ENCODE results near the gene YIF1A.
"Not testable (repeated sequence)": the region's sequence is repeated elsewhere in the genome, so short reads cannot be mapped to it uniquely, and the experiment has no call there.

Gene YIF1A

DNA sequence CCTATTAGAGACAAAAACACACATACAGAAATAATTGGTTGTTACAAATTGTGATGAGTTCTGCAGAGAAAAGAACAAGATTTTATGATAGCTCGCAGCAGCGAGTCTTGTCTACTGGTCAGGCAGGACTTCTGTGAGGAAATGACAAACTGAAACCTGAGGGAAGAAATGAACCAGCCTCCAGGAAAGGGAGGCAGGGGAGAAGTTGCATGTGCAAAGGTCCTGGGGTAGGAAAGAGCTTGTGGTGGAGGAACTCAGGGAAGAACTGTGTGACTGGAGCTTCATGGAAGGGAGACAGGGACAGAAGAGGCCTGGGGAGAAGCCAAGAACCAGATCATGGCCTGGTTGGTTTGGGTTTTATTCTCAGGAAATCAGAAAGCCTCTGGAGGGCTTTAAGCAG is 29.7 kb downstream of the YIF1A start:
- Histone ChIP-seq H3K4me1 (ENCODE audit: insufficient read depth, low read length) (peaks cover 30% of the 10 kb centered on the region), H3K27me3 (ENCODE audit: insufficient read depth, low read length, poor library complexity) (no peaks in the 10 kb centered on the region), H4K20me1 (ENCODE audit: insufficient read depth, low read length) (peaks cover 32% of the 10 kb centered on the region), H3K79me2 (ENCODE audit: insufficient read depth, low read length) (peaks cover 24% of the 10 kb centered on the region), H3K9me3 (ENCODE audit: insufficient read depth, low read length, severe bottlenecking) (no peaks in the 10 kb centered on the region), H3K4me3 (ENCODE audit: low read depth in 1 of 2, low read length in 2 of 2) (peak overlapping the region in 1 of 2 experiments; percentile 94; a peak in 1 of 4 replicates), H3K27ac (ENCODE audit: low read length) (no peak overlapping the region; the same call in 1 of the 2 replicates), H3K36me3 (ENCODE audit: insufficient read depth, low read length) (peaks cover 57% of the 10 kb centered on the region), H3K4me2 (ENCODE audit: insufficient read depth, low read length) (peak overlapping the region; percentile 85), H2AFZ (ENCODE audit: low read depth, low read length) (no peak overlapping the region), H3K9ac (ENCODE audit: low read depth, low read length) (peak overlapping the region; percentile 91)
- TF ChIP-seq, protein P1, sequence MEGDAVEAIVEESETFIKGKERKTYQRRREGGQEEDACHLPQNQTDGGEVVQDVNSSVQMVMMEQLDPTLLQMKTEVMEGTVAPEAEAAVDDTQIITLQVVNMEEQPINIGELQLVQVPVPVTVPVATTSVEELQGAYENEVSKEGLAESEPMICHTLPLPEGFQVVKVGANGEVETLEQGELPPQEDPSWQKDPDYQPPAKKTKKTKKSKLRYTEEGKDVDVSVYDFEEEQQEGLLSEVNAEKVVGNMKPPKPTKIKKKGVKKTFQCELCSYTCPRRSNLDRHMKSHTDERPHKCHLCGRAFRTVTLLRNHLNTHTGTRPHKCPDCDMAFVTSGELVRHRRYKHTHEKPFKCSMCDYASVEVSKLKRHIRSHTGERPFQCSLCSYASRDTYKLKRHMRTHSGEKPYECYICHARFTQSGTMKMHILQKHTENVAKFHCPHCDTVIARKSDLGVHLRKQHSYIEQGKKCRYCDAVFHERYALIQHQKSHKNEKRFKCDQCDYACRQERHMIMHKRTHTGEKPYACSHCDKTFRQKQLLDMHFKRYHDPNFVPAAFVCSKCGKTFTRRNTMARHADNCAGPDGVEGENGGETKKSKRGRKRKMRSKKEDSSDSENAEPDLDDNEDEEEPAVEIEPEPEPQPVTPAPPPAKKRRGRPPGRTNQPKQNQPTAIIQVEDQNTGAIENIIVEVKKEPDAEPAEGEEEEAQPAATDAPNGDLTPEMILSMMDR (IDR thresholded peaks at IDR 0.05; ENCODE audit: borderline replicate concordance, extremely low read depth, low read length, poor library complexity, severe bottlenecking), result no peak
- no peak for TF ChIP-seq EZH2 (IDR thresholded peaks at IDR 0.05; ENCODE audit: borderline replicate concordance, low read depth, low read length, severe bottlenecking)
- no peak for DNase-seq
- ATAC-seq (ENCODE audit: insufficient read depth, low read depth), result no peak

DNA sequence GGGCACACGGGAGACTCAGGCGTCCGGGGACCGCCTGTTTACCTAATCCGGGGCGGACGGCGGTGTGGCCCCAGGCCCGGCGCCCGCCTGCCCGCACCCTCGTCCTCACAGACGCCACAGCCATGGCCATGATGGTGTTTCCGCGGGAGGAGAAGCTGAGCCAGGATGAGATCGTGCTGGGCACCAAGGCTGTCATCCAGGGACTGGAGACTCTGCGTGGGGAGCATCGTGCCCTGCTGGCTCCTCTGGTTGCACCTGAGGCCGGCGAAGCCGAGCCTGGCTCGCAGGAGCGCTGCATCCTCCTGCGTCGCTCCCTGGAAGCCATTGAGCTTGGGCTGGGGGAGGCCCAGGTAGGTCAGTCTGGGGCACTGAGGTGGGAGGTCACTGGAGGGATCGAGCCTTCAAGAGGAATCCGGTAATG is 30.5 kb downstream of the YIF1A start:
- peak; percentile 0; the same call in 1 of the 3 replicates for ATAC-seq (ENCODE audit: insufficient read depth, low read depth)
- no peak overlapping the region for H2AFZ ChIP-seq (ENCODE audit: low read depth, low read length)
- peaks cover 32% of the 10 kb centered on the region for H4K20me1 ChIP-seq (ENCODE audit: insufficient read depth, low read length)
- H3K9ac ChIP-seq (ENCODE audit: low read depth, low read length), result peak overlapping the region; percentile 91
- H3K27me3 ChIP-seq (ENCODE audit: insufficient read depth, low read length, poor library complexity), result no peaks in the 10 kb centered on the region
- H3K9me3 ChIP-seq (ENCODE audit: insufficient read depth, low read length, severe bottlenecking), result no peaks in the 10 kb centered on the region
- H3K36me3 ChIP-seq (ENCODE audit: insufficient read depth, low read length), result peaks cover 49% of the 10 kb centered on the region
- peak overlapping the region; percentile 85 for H3K4me2 ChIP-seq (ENCODE audit: insufficient read depth, low read length)
- peaks cover 30% of the 10 kb centered on the region for H3K4me1 ChIP-seq (ENCODE audit: insufficient read depth, low read length)
- TF ChIP-seq, protein P1 (IDR thresholded peaks at IDR 0.05; ENCODE audit: borderline replicate concordance, extremely low read depth, low read length, poor library complexity, severe bottlenecking), result no peak
- no peak for TF ChIP-seq EZH2 (IDR thresholded peaks at IDR 0.05; ENCODE audit: borderline replicate concordance, low read depth, low read length, severe bottlenecking)
- DNase-seq, result no peak
- H3K79me2 ChIP-seq (ENCODE audit: insufficient read depth, low read length), result peaks cover 24% of the 10 kb centered on the region
- H3K4me3 ChIP-seq (ENCODE audit: low read depth in 1 of 2, low read length in 2 of 2), result peak overlapping the region; percentile 87 to 94; a peak in 3 of 4 replicates
- H3K27ac ChIP-seq (ENCODE audit: low read length), result peak overlapping the region; percentile 81

DNA sequence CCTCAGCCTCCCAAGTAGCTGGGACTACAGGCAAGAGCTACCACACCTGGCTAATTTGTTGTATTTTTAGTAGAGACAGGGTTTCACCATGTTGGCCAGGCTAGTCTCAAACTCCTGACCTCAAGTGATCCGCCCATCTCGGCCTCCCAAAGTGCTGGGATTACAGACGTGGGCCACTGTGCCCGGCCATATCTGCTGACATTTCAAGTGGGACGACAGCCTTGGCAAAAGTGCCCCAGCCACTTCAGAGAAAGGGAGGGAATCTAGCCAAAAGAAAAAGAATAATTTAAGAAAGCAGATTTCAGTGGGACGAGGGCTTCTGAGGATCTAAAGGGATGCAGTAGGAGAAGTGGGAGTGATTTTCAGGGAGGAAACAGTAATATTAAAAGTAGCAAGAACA is 35.9 kb downstream of the YIF1A start:
- H3K4me1 ChIP-seq (ENCODE audit: insufficient read depth, low read length), result peaks cover 15% of the 10 kb centered on the region
- not testable (repeated sequence) for ATAC-seq (ENCODE audit: insufficient read depth, low read depth); H3K36me3 ChIP-seq (ENCODE audit: insufficient read depth, low read length); H3K79me2 ChIP-seq (ENCODE audit: insufficient read depth, low read length); H4K20me1 ChIP-seq (ENCODE audit: insufficient read depth, low read length); DNase-seq; H3K9me3 ChIP-seq (ENCODE audit: insufficient read depth, low read length, severe bottlenecking); H2AFZ ChIP-seq (ENCODE audit: low read depth, low read length); H3K4me2 ChIP-seq (ENCODE audit: insufficient read depth, low read length); H3K4me3 ChIP-seq (ENCODE audit: low read depth in 1 of 2, low read length in 2 of 2); H3K27ac ChIP-seq (ENCODE audit: low read length); H3K9ac ChIP-seq (ENCODE audit: low read depth, low read length); H3K27me3 ChIP-seq (ENCODE audit: insufficient read depth, low read length, poor library complexity)

DNA sequence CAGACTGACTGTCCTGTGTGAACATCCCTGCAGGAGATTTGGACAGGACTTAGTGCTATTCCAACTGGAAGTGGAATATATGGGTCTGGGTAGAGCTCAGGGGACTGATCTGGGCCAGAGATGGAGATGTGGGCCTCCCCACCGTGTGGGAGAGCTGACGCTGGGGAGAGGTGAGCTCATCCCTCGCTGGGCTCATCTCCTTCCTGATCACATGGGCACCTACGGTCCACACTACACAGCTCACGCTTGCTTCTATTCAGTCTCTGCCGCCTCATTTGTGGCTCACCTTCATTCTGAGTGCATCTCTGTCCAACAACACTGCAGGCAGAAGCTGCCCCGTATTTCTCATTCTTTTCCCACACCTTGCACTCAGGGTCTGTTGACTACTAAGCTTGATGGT is 37.1 kb downstream of the YIF1A start:
- H3K9me3 ChIP-seq (ENCODE audit: insufficient read depth, low read length, severe bottlenecking), result no peaks in the 10 kb centered on the region
- H4K20me1 ChIP-seq (ENCODE audit: insufficient read depth, low read length), result no peaks in the 10 kb centered on the region
- DNase-seq (no peak), ATAC-seq (ENCODE audit: insufficient read depth, low read depth) (no peak)
- no peaks in the 10 kb centered on the region for H3K79me2 ChIP-seq (ENCODE audit: insufficient read depth, low read length)
- H3K9ac ChIP-seq (ENCODE audit: low read depth, low read length), result no peak overlapping the region
- H3K27me3 ChIP-seq (ENCODE audit: insufficient read depth, low read length, poor library complexity), result no peaks in the 10 kb centered on the region
- no peak overlapping the region for H3K27ac ChIP-seq (ENCODE audit: low read length)
- no peak overlapping the region for H3K4me3 ChIP-seq (ENCODE audit: low read depth in 1 of 2, low read length in 2 of 2)
- no peak overlapping the region for H2AFZ ChIP-seq (ENCODE audit: low read depth, low read length)
- H3K36me3 ChIP-seq (ENCODE audit: insufficient read depth, low read length), result no peaks in the 10 kb centered on the region
- TF ChIP-seq, protein P1 (IDR thresholded peaks at IDR 0.05; ENCODE audit: borderline replicate concordance, extremely low read depth, low read length, poor library complexity, severe bottlenecking), result no peak
- TF ChIP-seq EZH2 (IDR thresholded peaks at IDR 0.05; ENCODE audit: borderline replicate concordance, low read depth, low read length, severe bottlenecking), result no peak
- H3K4me2 ChIP-seq (ENCODE audit: insufficient read depth, low read length), result no peak overlapping the region
- H3K4me1 ChIP-seq (ENCODE audit: insufficient read depth, low read length), result peaks cover 9% of the 10 kb centered on the region

Data from DND-41 (cell line).